B cell (primary cell): ENCODE measurements around the gene MVB12A. TPM values are rescaled to one million over a fixed set of nuclear protein-coding genes. Genes with fewer than 3 reads are reported as not detected.

Experiments
- ATAC-seq: fragments of 200-7000 bp; cut with Tn5 transposase; one replicate; pipeline ENCODE4 v1.10.0; 2021; ENCODE audit warnings: low read depth, mild to moderate bottlenecking, moderate number of reproducible peaks, moderate library complexity
- CTCF ChIA-PET: fragments of 350-600 bp; sonication (Branson Sonifier 250); formaldehyde crosslinking; loops from one replicate; lab custom pipeline; 2021; ENCODE audit warnings: antibody characterized with exemption, inconsistent platforms; lab: Charles Lee
- POLR2A ChIA-PET: fragments of 350-600 bp; sonication (Branson Sonifier 250); formaldehyde crosslinking; loops from one replicate; lab custom pipeline; 2021; ENCODE audit warnings: antibody characterized with exemption; lab: Charles Lee
- DNase-seq: peaks from one replicate; pipeline ENCODE4 v3.0.0; 2013
- H2AFZ ChIP-seq: 2 replicates; pipeline ENCODE4 v1.6.1; 2012; ENCODE audit warnings: mild to moderate bottlenecking, low read depth, low read length; ENCODE audit not compliant: insufficient read depth, poor library complexity, severe bottlenecking
- H3K27ac ChIP-seq, 2 donors: 1 replicate in 1 of 2; 2 replicates in 1 of 2; pipeline ENCODE4 v1.5.1; 2012 to 2013; ENCODE audit warnings: low read length in 2 of 2, mild to moderate bottlenecking in 2 of 2, moderate library complexity in 1 of 2
- H3K27me3 ChIP-seq, 4 experiments: fragments of 200-600 bp in 1 of 4; sonication (generic) in 1 of 4; replicated peaks in 1 of 4; 1 replicate in 2 of 4; 2 replicates in 2 of 4; pipeline versions ENCODE4 v1.6.1 to v1.7.0; 2013 to 2016; ENCODE audit warnings: low read length in 3 of 4, mild to moderate bottlenecking in 2 of 4, mixed read lengths in 1 of 4, moderate library complexity in 1 of 4; ENCODE audit not compliant: insufficient read depth in 4 of 4, control insufficient read depth in 3 of 4; ENCODE audit errors: control extremely low read depth in 1 of 4
- H3K36me3 ChIP-seq, 2 experiments: replicated peaks in 1 of 2; 1 replicate in 1 of 2; 2 replicates in 1 of 2; pipeline versions ENCODE4 v1.6.1 to v1.7.1; 2013; ENCODE audit warnings: low read length in 1 of 2; ENCODE audit not compliant: insufficient read depth in 2 of 2, control insufficient read depth in 1 of 2; ENCODE audit errors: control extremely low read depth in 1 of 2, extremely low read depth in 1 of 2
- H3K4me1 ChIP-seq, 2 donors: fragments of 200-600 bp in 1 of 2; sonication (generic) in 1 of 2; 1 replicate in 1 of 2; 2 replicates in 1 of 2; pipeline versions ENCODE4 v1.5.1 to v1.6.1; 2013 to 2017; ENCODE audit warnings: low read length in 2 of 2; ENCODE audit not compliant: control insufficient read depth in 2 of 2, insufficient read depth in 2 of 2
- H3K4me2 ChIP-seq: replicated peaks from 2 replicates; pipeline ENCODE3; 2012; ENCODE audit warnings: mild to moderate bottlenecking, low read depth, low read length; ENCODE audit not compliant: poor library complexity, severe bottlenecking
- H3K4me3 ChIP-seq, 5 experiments: fragments of 200-600 bp in 1 of 5; sonication (generic) in 1 of 5; 1 replicate in 3 of 5; 2 replicates in 2 of 5; pipeline versions ENCODE4 v1.5.1 to v1.7.0; 2011 to 2016; ENCODE audit warnings: low read length in 4 of 5, mild to moderate bottlenecking in 4 of 5, low read depth in 2 of 5, control low read depth in 1 of 5, moderate library complexity in 1 of 5; ENCODE audit not compliant: insufficient read depth in 1 of 5; ENCODE audit errors: control extremely low read depth in 1 of 5, extremely low read depth in 1 of 5
- H3K79me2 ChIP-seq: fragments of 200-600 bp; sonication (generic); one replicate; pipeline ENCODE4 v1.6.0; 2016; ENCODE audit warnings: low read length; ENCODE audit not compliant: control insufficient read depth, insufficient read depth
- H3K9ac ChIP-seq: fragments of 200-600 bp; sonication (generic); 2 replicates; pipeline ENCODE4 v1.6.1; 2017; ENCODE audit warnings: mild to moderate bottlenecking, low read length, moderate library complexity
- H3K9me3 ChIP-seq, 3 donors: one replicate each; pipeline versions ENCODE4 v1.6.1 to v1.7.1; 2013; ENCODE audit warnings: low read length in 2 of 3; ENCODE audit not compliant: control insufficient read depth in 2 of 3, insufficient read depth in 1 of 3; ENCODE audit errors: control extremely low read depth in 1 of 3
- H4K20me1 ChIP-seq: 2 replicates; pipeline ENCODE4 v1.6.0; 2012; ENCODE audit warnings: mild to moderate bottlenecking, low read length; ENCODE audit not compliant: insufficient read depth, control insufficient read depth, poor library complexity, severe bottlenecking
- H3K27ac Mint-ChIP-seq: one replicate; pipeline ENCODE4 v1.8.0; 2021; ENCODE audit warnings: mixed read lengths
- H3K27me3 Mint-ChIP-seq: one replicate; pipeline ENCODE4 v1.8.0; 2021; ENCODE audit warnings: mixed read lengths
- H3K4me1 Mint-ChIP-seq: one replicate; pipeline ENCODE4 v1.8.0; 2021; ENCODE audit warnings: mixed read lengths
- H3K4me3 Mint-ChIP-seq: one replicate; pipeline ENCODE4 v1.8.0; 2021; ENCODE audit warnings: mixed read lengths
- H3K9me3 Mint-ChIP-seq: one replicate; pipeline ENCODE4 v1.8.0; 2022; ENCODE audit warnings: mixed read lengths; ENCODE audit not compliant: insufficient read depth
- CTCF ChIP-seq: fragments of 200-600 bp; IDR thresholded peaks from one replicate; pipeline ENCODE4 v1.8.0; 2022; ENCODE audit warnings: antibody characterized with exemption, mild to moderate bottlenecking
- EZH2 ChIP-seq: IDR thresholded peaks from 2 replicates; pipeline ENCODE4 v1.6.1; 2012; ENCODE audit warnings: borderline replicate concordance, low read depth, mild to moderate bottlenecking, moderate library complexity, low read length; ENCODE audit not compliant: insufficient read depth, poor library complexity, severe bottlenecking
- WGBS: methylation state at CpG from one replicate; pipeline ENCODE4 v1.1.5; 2013; ENCODE audit warnings: missing lambda C conversion rate; ENCODE audit not compliant: insufficient coverage; 5-methylcytosine and 5-hydroxymethylcytosine counted together
- intact Hi-C: fragments of 100-400 bp; cut with micrococcal nuclease; formaldehyde crosslinking; loops from one replicate; pipeline ENCODE4 v1.10.0; 2022
- polyA plus RNA-seq: library from polyadenylated mRNA; depleted of rRNA; stranded (reverse); fragments of >200 nt; gene quantifications from 2 replicates; pipeline ENCODE4 v1.2.3, GENCODE V29; 2012
- total RNA-seq, 2 donors: library from RNA; stranded (reverse); fragments of 120-200 nt in 1 of 2; gene quantifications; 1 replicate in 1 of 2; 2 replicates in 1 of 2; pipeline versions ENCODE4 v1.2.3 to v1.2.4, GENCODE V29; 2013 to 2022

MVB12A gene
- total and polyA plus RNA-seq, 2 donors (not counting 1 experiment from before 2014, with no cell fraction given) = 31.3 to 33.6 TPM

GRCh38 chr19:17471410-17472125 is 51.7 kb downstream of the MVB12A start:
- DNase-seq = no peak
- Histone ChIP-seq H3K27ac (no peak overlapping the region), H3K9me3 (no peaks in the 10 kb centered on the region), H3K4me1 (peaks cover 6 to 17% of the 10 kb centered on the region in 2 donors), H4K20me1 (no peaks in the 10 kb centered on the region), H3K36me3 (no peaks in the 10 kb centered on the region), H3K9ac (no peak overlapping the region), H3K79me2 (no peaks in the 10 kb centered on the region), H3K4me2 (peak overlapping the region; percentile 82), H2AFZ (no peak overlapping the region), H3K27me3 (no peaks in the 10 kb centered on the region), H3K4me3 (no peak overlapping the region)
- Mint-ChIP-seq H3K27me3 (no peaks in the 10 kb centered on the region), H3K4me3 (peak overlapping the region; percentile 92), H3K27ac (no peak overlapping the region), H3K4me1 (peaks cover 23% of the 10 kb centered on the region), H3K9me3 (no peaks in the 10 kb centered on the region)
- POLR2A ChIA-PET = interaction anchor here (0.6 to 0.7 kb wide), 2 partner anchors 43 to 86 kb away, joined by 3 to 5 read pairs; no protein-coding TSS in a partner anchor
- 74% methylated on average over 10 of the region's 12 CpGs for WGBS
- no peak for ATAC-seq
- CTCF ChIA-PET = interaction anchor here (0.7 to 1.2 kb wide), 2 partner anchors 20 to 388 kb away, joined by 3 read pairs; partner anchors contain the start of gene RPL18A
- TF ChIP-seq CTCF (no peak), EZH2 (no peak)
- intact Hi-C loops = no loop called here

- Histone ChIP-seq H2AFZ (no peak overlapping the region), H3K9ac (no peak overlapping the region), H3K27ac (no peak overlapping the region), H4K20me1 (no peaks in the 10 kb centered on the region), H3K27me3 (no peaks in the 10 kb centered on the region), H3K4me2 (no peak overlapping the region), H3K4me1 (peaks cover 6 to 17% of the 10 kb centered on the region in 2 donors), H3K79me2 (no peaks in the 10 kb centered on the region), H3K4me3 (no peak overlapping the region), H3K9me3 (no peaks in the 10 kb centered on the region), H3K36me3 (no peaks in the 10 kb centered on the region)
- no peak for ATAC-seq
- CTCF ChIA-PET = no interaction called here
- intact Hi-C loops = no loop called here
- DNase-seq = no peak
- no peaks in the 10 kb centered on the region for H3K9me3 Mint-ChIP-seq
- POLR2A ChIA-PET = no interaction called here
- no peak for TF ChIP-seq CTCF
- TF ChIP-seq EZH2 = no peak
- no peak overlapping the region for H3K4me3 Mint-ChIP-seq
- no peaks in the 10 kb centered on the region for H3K27me3 Mint-ChIP-seq
- no peak overlapping the region for H3K27ac Mint-ChIP-seq
- peaks cover 20% of the 10 kb centered on the region for H3K4me1 Mint-ChIP-seq
- WGBS = 82% methylated on average over 4 of the region's 9 CpGs
Observed at GRCh38 chr19:17473041-17473440, 53.2 kb downstream of the MVB12A start.
